HepG2 (cell line): ENCODE measurements around the gene ELL. TPM values are rescaled to one million over a fixed set of nuclear protein-coding genes. Genes with fewer than 3 reads are reported as not detected.

Experiments used
- ATM ChIP-seq: fragments of 450-650 bp; IDR thresholded peaks from 2 replicates; pipeline ENCODE4 v1.7.1; 2017; ENCODE audit warnings: mild to moderate bottlenecking, borderline replicate concordance
- BRD4 ChIP-seq: sonication (generic); formaldehyde crosslinking; IDR thresholded peaks from 2 replicates; pipeline ENCODE4 v1.4.0; 2020; ENCODE audit warnings: missing genetic modification reagents
- CCDC6 ChIP-seq: sonication (generic); formaldehyde crosslinking; IDR thresholded peaks from 2 replicates; pipeline ENCODE4 v1.8.1; 2022; ENCODE audit warnings: mild to moderate bottlenecking, missing genetic modification reagents, moderate library complexity
- GATAD1 ChIP-seq: IDR thresholded peaks from 2 replicates; pipeline ENCODE4 v1.6.1; 2016; ENCODE audit warnings: missing genetic modification reagents, missing compliant biosample characterization
- GATAD2A ChIP-seq: IDR thresholded peaks from 2 replicates; pipeline ENCODE4 v1.6.1; 2016
- GZF1 ChIP-seq: sonication (generic); formaldehyde crosslinking; IDR thresholded peaks from 2 replicates; pipeline ENCODE4 v1.5.1; 2020; ENCODE audit warnings: mild to moderate bottlenecking, missing genetic modification reagents
- JARID2 ChIP-seq: sonication (generic); formaldehyde crosslinking; IDR thresholded peaks from 2 replicates; pipeline ENCODE4 v1.8.1; 2023; ENCODE audit warnings: missing genetic modification reagents, inconsistent platforms; ENCODE audit not compliant: insufficient replicate concordance
- MEIS2 ChIP-seq: sonication (generic); formaldehyde crosslinking; IDR thresholded peaks from 2 replicates; pipeline ENCODE4 v1.9.0; 2021; ENCODE audit warnings: mild to moderate bottlenecking, missing genetic modification reagents
- NR2C2 ChIP-seq: sonication (generic); formaldehyde crosslinking; IDR thresholded peaks from 2 replicates; pipeline ENCODE4 v1.4.0; 2020; ENCODE audit warnings: missing genetic modification reagents, mild to moderate bottlenecking, moderate library complexity, borderline replicate concordance
- PCBP1 ChIP-seq: fragments of 200-400 bp; formaldehyde crosslinking; IDR thresholded peaks from 2 replicates; pipeline ENCODE4 v1.6.1; 2017; ENCODE audit warnings: mild to moderate bottlenecking, low read depth, low read length, borderline replicate concordance
- POGZ ChIP-seq: sonication (generic); formaldehyde crosslinking; IDR thresholded peaks from 2 replicates; pipeline ENCODE4 v1.4.0; 2020; ENCODE audit warnings: mild to moderate bottlenecking, missing genetic modification reagents
- SP1 ChIP-seq, 2 experiments: fragments of 450-650 bp in 1 of 2; sonication (generic) in 1 of 2; formaldehyde crosslinking in 1 of 2; IDR thresholded peaks; 2 replicates each; pipeline versions ENCODE4 v1.4.0 to v1.6.1; 2016 to 2020; ENCODE audit warnings: missing genetic modification reagents in 1 of 2
- ZNF160 ChIP-seq: sonication (generic); formaldehyde crosslinking; IDR thresholded peaks from 2 replicates; pipeline ENCODE4 v1.8.0; 2022; ENCODE audit warnings: mild to moderate bottlenecking, inconsistent platforms, missing genetic modification reagents
- ZZZ3 ChIP-seq: sonication (generic); formaldehyde crosslinking; IDR thresholded peaks from 2 replicates; pipeline ENCODE4 v1.4.0; 2020; ENCODE audit warnings: missing genetic modification reagents, mild to moderate bottlenecking, borderline replicate concordance
- polyA plus RNA-seq, 8 experiments: library from polyadenylated mRNA; depleted of rRNA in 3 of 8; stranded (reverse) in 7 of 8; unstranded in 1 of 8; fragments of >200 nt; fragmentation: Illumina TruSeq in 4 of 8; extraction: Trizol in 4 of 8; gene quantifications; 2 replicates each; pipeline versions ENCODE4 v1.2.1 to v1.2.3, GENCODE V29; 2011 to 2016; ENCODE audit warnings: low read depth in 4 of 8, missing spikeins in 1 of 8, mixed read lengths in 1 of 8; ENCODE audit not compliant: insufficient read depth in 1 of 8
- total RNA-seq, 5 experiments: library from RNA; depleted of rRNA; stranded (reverse); fragments of >200 nt; fragmentation: Illumina TruSeq; extraction: Trizol; gene quantifications; 2 replicates each; pipeline ENCODE4 v1.2.3, GENCODE V29; 2016; ENCODE audit warnings: low read depth in 1 of 5
- TF ChIP-seq, protein P1 (sequence below): sonication (generic); formaldehyde crosslinking; IDR thresholded peaks from 2 replicates; pipeline ENCODE4; 2020; ENCODE audit warnings: missing genetic modification reagents, mild to moderate bottlenecking, borderline replicate concordance
- TF ChIP-seq, protein P2 (sequence below): sonication (generic); formaldehyde crosslinking; conservative IDR thresholded peaks from 2 replicates; pipeline ENCODE4 v1.4.0; 2020; ENCODE audit warnings: mild to moderate bottlenecking, missing genetic modification reagents, moderate library complexity
- TF ChIP-seq, protein P3 (sequence below), 2 experiments: sonication (generic) in 1 of 2; formaldehyde crosslinking in 1 of 2; IDR thresholded peaks; 2 replicates each; pipeline versions ENCODE4 v1.4.0 to v1.6.1; 2018 to 2020; ENCODE audit warnings: missing genetic modification reagents in 2 of 2, borderline replicate concordance in 1 of 2, low read depth in 1 of 2, mild to moderate bottlenecking in 1 of 2, missing biosample characterization in 1 of 2
- TF ChIP-seq, protein P4 (sequence below): sonication (generic); formaldehyde crosslinking; IDR thresholded peaks from 2 replicates; pipeline ENCODE4 v1.8.0; 2022; ENCODE audit warnings: missing genetic modification reagents, mild to moderate bottlenecking, moderate library complexity, borderline replicate concordance

ELL gene
- total and polyA plus RNA-seq, 2 of the 13 experiments (the other 11 are each of a cell fraction or from before 2014, with no cell fraction given) = 3.7 to 5.4 TPM

DNA sequence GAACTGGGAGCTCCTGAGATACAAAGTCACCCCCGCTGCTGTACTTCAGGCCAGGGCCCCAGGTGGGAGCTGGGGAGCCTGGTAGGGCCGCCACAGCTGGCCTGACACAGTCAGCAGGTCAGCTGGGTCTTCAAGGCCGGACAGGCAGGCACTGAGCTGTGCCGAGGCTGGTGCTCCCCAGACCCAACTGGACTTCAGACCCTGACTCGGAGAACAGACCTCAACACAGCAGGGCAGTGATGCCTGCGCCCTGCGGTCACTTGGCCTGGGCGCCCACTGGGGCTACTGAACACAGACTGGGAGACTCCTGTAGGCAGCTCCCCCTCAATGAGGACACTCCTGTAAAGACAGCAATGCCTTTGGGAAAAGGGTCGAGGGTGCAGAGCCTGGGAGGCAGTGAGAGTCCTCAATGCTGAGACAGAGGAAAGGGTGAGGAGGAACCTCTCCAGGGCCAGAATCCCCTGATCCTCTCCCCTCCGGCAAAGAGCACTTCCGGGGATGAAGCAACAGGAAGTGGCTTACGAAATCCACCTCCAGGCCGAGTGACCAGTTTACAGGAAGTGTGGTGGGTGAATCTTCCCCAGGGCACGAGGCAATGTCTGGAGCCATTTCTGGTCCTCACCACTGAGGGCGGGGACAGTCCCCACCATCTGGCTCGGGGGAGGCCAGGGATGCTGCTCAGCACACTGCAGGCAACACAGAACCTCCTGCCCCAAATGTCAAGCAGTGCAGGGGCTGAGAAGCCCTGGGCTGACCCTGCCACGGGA is 43.1 kb downstream of the ELL start (continued):
- TF ChIP-seq NR2C2 (CRISPR knock-in tag) = peak; percentile 88
- TF ChIP-seq GATAD1 = peak; percentile 82
- peak; percentile 79 for TF ChIP-seq POGZ
- TF ChIP-seq, protein P1, sequence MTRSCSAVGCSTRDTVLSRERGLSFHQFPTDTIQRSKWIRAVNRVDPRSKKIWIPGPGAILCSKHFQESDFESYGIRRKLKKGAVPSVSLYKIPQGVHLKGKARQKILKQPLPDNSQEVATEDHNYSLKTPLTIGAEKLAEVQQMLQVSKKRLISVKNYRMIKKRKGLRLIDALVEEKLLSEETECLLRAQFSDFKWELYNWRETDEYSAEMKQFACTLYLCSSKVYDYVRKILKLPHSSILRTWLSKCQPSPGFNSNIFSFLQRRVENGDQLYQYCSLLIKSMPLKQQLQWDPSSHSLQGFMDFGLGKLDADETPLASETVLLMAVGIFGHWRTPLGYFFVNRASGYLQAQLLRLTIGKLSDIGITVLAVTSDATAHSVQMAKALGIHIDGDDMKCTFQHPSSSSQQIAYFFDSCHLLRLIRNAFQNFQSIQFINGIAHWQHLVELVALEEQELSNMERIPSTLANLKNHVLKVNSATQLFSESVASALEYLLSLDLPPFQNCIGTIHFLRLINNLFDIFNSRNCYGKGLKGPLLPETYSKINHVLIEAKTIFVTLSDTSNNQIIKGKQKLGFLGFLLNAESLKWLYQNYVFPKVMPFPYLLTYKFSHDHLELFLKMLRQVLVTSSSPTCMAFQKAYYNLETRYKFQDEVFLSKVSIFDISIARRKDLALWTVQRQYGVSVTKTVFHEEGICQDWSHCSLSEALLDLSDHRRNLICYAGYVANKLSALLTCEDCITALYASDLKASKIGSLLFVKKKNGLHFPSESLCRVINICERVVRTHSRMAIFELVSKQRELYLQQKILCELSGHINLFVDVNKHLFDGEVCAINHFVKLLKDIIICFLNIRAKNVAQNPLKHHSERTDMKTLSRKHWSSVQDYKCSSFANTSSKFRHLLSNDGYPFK (CRISPR knock-in tag) = peak; percentile 87; the same call in 1 of the 2 replicates
- TF ChIP-seq ZNF160 (CRISPR knock-in tag) = peak; percentile 45; the same call in 1 of the 2 replicates
- TF ChIP-seq MEIS2 (CRISPR knock-in tag) = peak; percentile 52; the same call in 1 of the 2 replicates
- TF ChIP-seq, protein P2, sequence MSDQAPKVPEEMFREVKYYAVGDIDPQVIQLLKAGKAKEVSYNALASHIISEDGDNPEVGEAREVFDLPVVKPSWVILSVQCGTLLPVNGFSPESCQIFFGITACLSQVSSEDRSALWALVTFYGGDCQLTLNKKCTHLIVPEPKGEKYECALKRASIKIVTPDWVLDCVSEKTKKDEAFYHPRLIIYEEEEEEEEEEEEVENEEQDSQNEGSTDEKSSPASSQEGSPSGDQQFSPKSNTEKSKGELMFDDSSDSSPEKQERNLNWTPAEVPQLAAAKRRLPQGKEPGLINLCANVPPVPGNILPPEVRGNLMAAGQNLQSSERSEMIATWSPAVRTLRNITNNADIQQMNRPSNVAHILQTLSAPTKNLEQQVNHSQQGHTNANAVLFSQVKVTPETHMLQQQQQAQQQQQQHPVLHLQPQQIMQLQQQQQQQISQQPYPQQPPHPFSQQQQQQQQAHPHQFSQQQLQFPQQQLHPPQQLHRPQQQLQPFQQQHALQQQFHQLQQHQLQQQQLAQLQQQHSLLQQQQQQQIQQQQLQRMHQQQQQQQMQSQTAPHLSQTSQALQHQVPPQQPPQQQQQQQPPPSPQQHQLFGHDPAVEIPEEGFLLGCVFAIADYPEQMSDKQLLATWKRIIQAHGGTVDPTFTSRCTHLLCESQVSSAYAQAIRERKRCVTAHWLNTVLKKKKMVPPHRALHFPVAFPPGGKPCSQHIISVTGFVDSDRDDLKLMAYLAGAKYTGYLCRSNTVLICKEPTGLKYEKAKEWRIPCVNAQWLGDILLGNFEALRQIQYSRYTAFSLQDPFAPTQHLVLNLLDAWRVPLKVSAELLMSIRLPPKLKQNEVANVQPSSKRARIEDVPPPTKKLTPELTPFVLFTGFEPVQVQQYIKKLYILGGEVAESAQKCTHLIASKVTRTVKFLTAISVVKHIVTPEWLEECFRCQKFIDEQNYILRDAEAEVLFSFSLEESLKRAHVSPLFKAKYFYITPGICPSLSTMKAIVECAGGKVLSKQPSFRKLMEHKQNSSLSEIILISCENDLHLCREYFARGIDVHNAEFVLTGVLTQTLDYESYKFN = peak; percentile 86
- TF ChIP-seq BRD4 (CRISPR knock-in tag) = no peak
- TF ChIP-seq, protein P3, sequence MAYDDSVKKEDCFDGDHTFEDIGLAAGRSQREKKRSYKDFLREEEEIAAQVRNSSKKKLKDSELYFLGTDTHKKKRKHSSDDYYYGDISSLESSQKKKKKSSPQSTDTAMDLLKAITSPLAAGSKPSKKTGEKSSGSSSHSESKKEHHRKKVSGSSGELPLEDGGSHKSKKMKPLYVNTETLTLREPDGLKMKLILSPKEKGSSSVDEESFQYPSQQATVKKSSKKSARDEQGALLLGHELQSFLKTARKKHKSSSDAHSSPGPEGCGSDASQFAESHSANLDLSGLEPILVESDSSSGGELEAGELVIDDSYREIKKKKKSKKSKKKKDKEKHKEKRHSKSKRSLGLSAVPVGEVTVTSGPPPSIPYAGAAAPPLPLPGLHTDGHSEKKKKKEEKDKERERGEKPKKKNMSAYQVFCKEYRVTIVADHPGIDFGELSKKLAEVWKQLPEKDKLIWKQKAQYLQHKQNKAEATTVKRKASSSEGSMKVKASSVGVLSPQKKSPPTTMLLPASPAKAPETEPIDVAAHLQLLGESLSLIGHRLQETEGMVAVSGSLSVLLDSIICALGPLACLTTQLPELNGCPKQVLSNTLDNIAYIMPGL (CRISPR knock-in tag; IDR thresholded peaks at IDR 0.05; ENCODE audit: borderline replicate concordance in 1 of 2, low read depth in 1 of 2) = peak in 1 of 2 experiments; percentile 59; a peak in 2 of 4 replicates
- no peak for TF ChIP-seq SP1 (IDR thresholded peaks at IDR 0.05)
- TF ChIP-seq SP1 (CRISPR knock-in tag; IDR thresholded peaks at IDR 0.05) = peak; percentile 29; the same call in 1 of the 2 replicates
- TF ChIP-seq, protein P4, sequence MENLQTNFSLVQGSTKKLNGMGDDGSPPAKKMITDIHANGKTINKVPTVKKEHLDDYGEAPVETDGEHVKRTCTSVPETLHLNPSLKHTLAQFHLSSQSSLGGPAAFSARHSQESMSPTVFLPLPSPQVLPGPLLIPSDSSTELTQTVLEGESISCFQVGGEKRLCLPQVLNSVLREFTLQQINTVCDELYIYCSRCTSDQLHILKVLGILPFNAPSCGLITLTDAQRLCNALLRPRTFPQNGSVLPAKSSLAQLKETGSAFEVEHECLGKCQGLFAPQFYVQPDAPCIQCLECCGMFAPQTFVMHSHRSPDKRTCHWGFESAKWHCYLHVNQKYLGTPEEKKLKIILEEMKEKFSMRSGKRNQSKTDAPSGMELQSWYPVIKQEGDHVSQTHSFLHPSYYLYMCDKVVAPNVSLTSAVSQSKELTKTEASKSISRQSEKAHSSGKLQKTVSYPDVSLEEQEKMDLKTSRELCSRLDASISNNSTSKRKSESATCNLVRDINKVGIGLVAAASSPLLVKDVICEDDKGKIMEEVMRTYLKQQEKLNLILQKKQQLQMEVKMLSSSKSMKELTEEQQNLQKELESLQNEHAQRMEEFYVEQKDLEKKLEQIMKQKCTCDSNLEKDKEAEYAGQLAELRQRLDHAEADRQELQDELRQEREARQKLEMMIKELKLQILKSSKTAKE = peak; percentile 80
- no peak for TF ChIP-seq PCBP1
- 0 out of 2 replicates have a peak, but pooled peaks have one; percentile 76 for TF ChIP-seq CCDC6 (CRISPR knock-in tag)
- TF ChIP-seq ZZZ3 (CRISPR knock-in tag) = peak; percentile 65; the same call in 1 of the 2 replicates
- no peak for TF ChIP-seq ATM
- peak; percentile 27 for TF ChIP-seq JARID2 (CRISPR knock-in tag)
- no peak for TF ChIP-seq GZF1 (CRISPR knock-in tag)
- TF ChIP-seq GATAD2A (CRISPR knock-in tag) = peak; percentile 97
